ENCODE results near the gene WDR91. TPM values are rescaled to one million over a fixed set of nuclear protein-coding genes. Genes with fewer than 3 reads are reported as not detected.

WDR91 gene
- total RNA-seq, 1 donor from 2014 or later, result 11.5 TPM

DNA sequence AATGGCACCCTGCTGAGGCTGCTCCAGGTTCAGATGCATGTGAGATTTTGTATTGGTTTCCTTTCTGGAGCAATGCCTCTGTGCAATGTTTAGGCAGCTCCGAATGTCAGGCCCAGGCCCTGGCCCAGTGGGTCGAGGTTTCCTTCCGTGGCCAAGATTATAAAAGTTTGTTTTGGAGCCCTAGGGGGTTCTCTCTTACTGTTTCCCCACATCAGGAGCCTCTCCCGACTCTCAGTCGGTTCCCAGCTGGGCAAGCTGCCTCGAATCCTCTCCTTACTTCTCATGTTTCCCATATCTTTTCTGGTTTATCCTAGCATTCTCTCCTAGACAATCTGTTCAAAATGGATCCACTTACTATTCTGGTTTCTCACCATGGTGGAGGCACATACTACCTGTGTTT is 52.5 kb downstream of the WDR91 start:
- H3K4me3 Mint-ChIP-seq (ENCODE audit: unreplicated experiment), result no peak overlapping the region
- no peak for DNase-seq (ENCODE audit: low spot score)
- H3K27me3 Mint-ChIP-seq (ENCODE audit: unreplicated experiment), result peaks cover 5% of the 10 kb centered on the region
- no peak overlapping the region for H3K27ac Mint-ChIP-seq (ENCODE audit: unreplicated experiment)
- peaks cover 18% of the 10 kb centered on the region for H3K36me3 Mint-ChIP-seq (ENCODE audit: low read depth, unreplicated experiment)
- peaks cover 7% of the 10 kb centered on the region for H3K9me3 Mint-ChIP-seq (ENCODE audit: unreplicated experiment)
- peaks cover 28% of the 10 kb centered on the region for H3K4me1 Mint-ChIP-seq (ENCODE audit: unreplicated experiment)
- TF ChIP-seq, protein P1, sequence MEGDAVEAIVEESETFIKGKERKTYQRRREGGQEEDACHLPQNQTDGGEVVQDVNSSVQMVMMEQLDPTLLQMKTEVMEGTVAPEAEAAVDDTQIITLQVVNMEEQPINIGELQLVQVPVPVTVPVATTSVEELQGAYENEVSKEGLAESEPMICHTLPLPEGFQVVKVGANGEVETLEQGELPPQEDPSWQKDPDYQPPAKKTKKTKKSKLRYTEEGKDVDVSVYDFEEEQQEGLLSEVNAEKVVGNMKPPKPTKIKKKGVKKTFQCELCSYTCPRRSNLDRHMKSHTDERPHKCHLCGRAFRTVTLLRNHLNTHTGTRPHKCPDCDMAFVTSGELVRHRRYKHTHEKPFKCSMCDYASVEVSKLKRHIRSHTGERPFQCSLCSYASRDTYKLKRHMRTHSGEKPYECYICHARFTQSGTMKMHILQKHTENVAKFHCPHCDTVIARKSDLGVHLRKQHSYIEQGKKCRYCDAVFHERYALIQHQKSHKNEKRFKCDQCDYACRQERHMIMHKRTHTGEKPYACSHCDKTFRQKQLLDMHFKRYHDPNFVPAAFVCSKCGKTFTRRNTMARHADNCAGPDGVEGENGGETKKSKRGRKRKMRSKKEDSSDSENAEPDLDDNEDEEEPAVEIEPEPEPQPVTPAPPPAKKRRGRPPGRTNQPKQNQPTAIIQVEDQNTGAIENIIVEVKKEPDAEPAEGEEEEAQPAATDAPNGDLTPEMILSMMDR (IDR thresholded peaks at IDR 0.05; ENCODE audit: unreplicated experiment), result no peak

GRCh38 chr7:135158141-135158655 is 53.1 kb downstream of the WDR91 start:
- peaks cover 16% of the 10 kb centered on the region for H3K36me3 Mint-ChIP-seq (ENCODE audit: low read depth, unreplicated experiment)
- H3K4me1 Mint-ChIP-seq (ENCODE audit: unreplicated experiment), result peaks cover 28% of the 10 kb centered on the region
- H3K27ac Mint-ChIP-seq (ENCODE audit: unreplicated experiment), result no peak overlapping the region
- H3K9me3 Mint-ChIP-seq (ENCODE audit: unreplicated experiment), result peaks cover 11% of the 10 kb centered on the region
- peaks cover 3% of the 10 kb centered on the region for H3K27me3 Mint-ChIP-seq (ENCODE audit: unreplicated experiment)
- DNase-seq (ENCODE audit: low spot score), result no peak
- no peak overlapping the region for H3K4me3 Mint-ChIP-seq (ENCODE audit: unreplicated experiment)
- TF ChIP-seq, protein P1 (IDR thresholded peaks at IDR 0.05; ENCODE audit: unreplicated experiment), result no peak

DNA sequence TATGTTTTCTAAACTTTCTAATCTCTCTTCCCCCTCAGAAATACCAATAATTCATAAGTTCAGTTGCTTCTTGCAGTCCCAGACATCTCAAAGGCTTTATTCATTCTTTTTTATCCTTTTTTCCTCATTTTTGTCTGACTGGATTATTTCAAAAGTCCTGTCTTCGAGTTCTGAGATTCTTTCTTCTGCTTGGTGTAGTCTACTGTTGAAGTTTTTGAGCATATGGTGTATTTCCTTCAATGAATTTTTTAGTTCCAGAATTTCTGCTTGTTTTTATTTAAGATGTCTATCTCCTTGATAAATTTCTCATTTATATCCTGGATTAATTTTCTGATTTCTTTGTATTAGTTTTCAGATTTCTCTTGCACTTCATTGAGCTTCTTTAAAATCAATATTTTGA is 55.0 kb downstream of the WDR91 start:
- TF ChIP-seq, protein P1 (IDR thresholded peaks at IDR 0.05; ENCODE audit: unreplicated experiment), result no peak
- Mint-ChIP-seq H3K4me1 (ENCODE audit: unreplicated experiment) (peaks cover 22% of the 10 kb centered on the region), H3K9me3 (ENCODE audit: unreplicated experiment) (peaks cover 5% of the 10 kb centered on the region), H3K27ac (ENCODE audit: unreplicated experiment) (no peak overlapping the region), H3K4me3 (ENCODE audit: unreplicated experiment) (no peak overlapping the region), H3K36me3 (ENCODE audit: low read depth, unreplicated experiment) (peaks cover 8% of the 10 kb centered on the region), H3K27me3 (ENCODE audit: unreplicated experiment) (peaks cover 6% of the 10 kb centered on the region)
- no peak for DNase-seq (ENCODE audit: low spot score)

GRCh38 chr7:135154734-135155133 is 56.6 kb downstream of the WDR91 start:
- DNase-seq (ENCODE audit: low spot score), result no peak
- peaks cover 5% of the 10 kb centered on the region for H3K9me3 Mint-ChIP-seq (ENCODE audit: unreplicated experiment)
- no peak overlapping the region for H3K4me3 Mint-ChIP-seq (ENCODE audit: unreplicated experiment)

GRCh38 chr7:135152442-135152841 is 58.9 kb downstream of the WDR91 start:
- Mint-ChIP-seq H3K9me3 (ENCODE audit: unreplicated experiment) (peaks cover 5% of the 10 kb centered on the region), H3K36me3 (ENCODE audit: low read depth, unreplicated experiment) (peaks cover 8% of the 10 kb centered on the region), H3K4me3 (ENCODE audit: unreplicated experiment) (no peak overlapping the region), H3K27me3 (ENCODE audit: unreplicated experiment) (peaks cover 4% of the 10 kb centered on the region), H3K27ac (ENCODE audit: unreplicated experiment) (no peak overlapping the region), H3K4me1 (ENCODE audit: unreplicated experiment) (peaks cover 9% of the 10 kb centered on the region)
- TF ChIP-seq, protein P1 (IDR thresholded peaks at IDR 0.05; ENCODE audit: unreplicated experiment), result no peak
- DNase-seq (ENCODE audit: low spot score), result no peak

More at GRCh38 chr7:135154734-135155133, 56.6 kb downstream of the WDR91 start:
- TF ChIP-seq, protein P1 (IDR thresholded peaks at IDR 0.05; ENCODE audit: unreplicated experiment), result no peak
- peaks cover 6% of the 10 kb centered on the region for H3K27me3 Mint-ChIP-seq (ENCODE audit: unreplicated experiment)
- peaks cover 8% of the 10 kb centered on the region for H3K4me1 Mint-ChIP-seq (ENCODE audit: unreplicated experiment)
- peaks cover 8% of the 10 kb centered on the region for H3K36me3 Mint-ChIP-seq (ENCODE audit: low read depth, unreplicated experiment)
- no peak overlapping the region for H3K27ac Mint-ChIP-seq (ENCODE audit: unreplicated experiment)

Data from endothelial cell (in vitro differentiated cells).